ENCODE measurements around the gene ZIM2.
"Not testable (repeated sequence)": the region's sequence is repeated elsewhere in the genome, so short reads cannot be mapped to it uniquely, and the experiment has no call there.

The ZIM2 gene

GRCh38 chr19:56840451-56841192 is at the start of gene ZIM2, which contains the start of gene PEG3:
Gene ZIM2, minus strand, starts transcription at chr19:56840726. Its CDS starts 16,449 bp downstream, at chr19:56824277.
Gene PEG3, minus strand, starts transcription at chr19:56840726. Its CDS starts 16,071 bp downstream, at chr19:56824655.
- DNase-seq = no peak

- no peak for DNase-seq
These were observed 44.9 kb upstream of the ZIM2 start for GRCh38 chr19:56885173-56885985.

- DNase-seq = no peak
These were observed 43.9 kb upstream of the ZIM2 start for GRCh38 chr19:56884441-56884840.

- no peak for DNase-seq
These were observed 40.2 kb upstream of the ZIM2 start for GRCh38 chr19:56880592-56881190.

- DNase-seq = no peak
These were observed 36.7 kb upstream of the ZIM2 start for GRCh38 chr19:56877069-56877715.

GRCh38 chr19:56875717-56876116 is 35.2 kb upstream of the ZIM2 start:
- DNase-seq = no peak

GRCh38 chr19:56874530-56874929 is 34.0 kb upstream of the ZIM2 start:
- DNase-seq = no peak

- no peak for DNase-seq
These were observed 33.0 kb upstream of the ZIM2 start for GRCh38 chr19:56873493-56873892.

GRCh38 chr19:56869886-56870285 is 29.4 kb upstream of the ZIM2 start:
- DNase-seq = no peak

- no peak for DNase-seq
These were observed 27.9 kb upstream of the ZIM2 start for GRCh38 chr19:56868446-56868845.

GRCh38 chr19:56866538-56866937 is 26.0 kb upstream of the ZIM2 start:
- DNase-seq = no peak

GRCh38 chr19:56864443-56865125 is 24.1 kb upstream of the ZIM2 start:
- DNase-seq = no peak

GRCh38 chr19:56862741-56863140 is 22.2 kb upstream of the ZIM2 start:
- DNase-seq = no peak

GRCh38 chr19:56860409-56860808 is 19.9 kb upstream of the ZIM2 start:
- DNase-seq = not testable (repeated sequence)

- no peak for DNase-seq
These were observed 17.5 kb upstream of the ZIM2 start for GRCh38 chr19:56858026-56858425.

GRCh38 chr19:56856822-56857221 is 16.3 kb upstream of the ZIM2 start:
- DNase-seq = no peak

GRCh38 chr19:56852361-56852760 is 11.8 kb upstream of the ZIM2 start:
- DNase-seq = not testable (repeated sequence)

- DNase-seq = no peak
These were observed 7.6 kb upstream of the ZIM2 start for GRCh38 chr19:56848166-56848565.

- no peak for DNase-seq
These were observed 1.9 kb upstream of the ZIM2 start for GRCh38 chr19:56842412-56842811.

- no peak for DNase-seq
These were observed 642 bp upstream of the ZIM2 start for GRCh38 chr19:56841193-56841543.

- DNase-seq = no peak
These were observed 675 bp downstream of the ZIM2 start for GRCh38 chr19:56839652-56840450.
